ENCODE results near the gene GNB1. TPM values are rescaled to one million over a fixed set of nuclear protein-coding genes. Genes with fewer than 3 reads are reported as not detected.

GNB1 gene
- total RNA-seq, 1 experiment from 2014 or later = 611 TPM

GRCh38 chr1:1910033-1910465 is 19.2 kb upstream of the GNB1 start:
- DNase-seq (ENCODE audit: low spot score) = no peak
- H3K4me3 ChIP-seq (ENCODE audit: low read depth, low read length, poor library complexity, severe bottlenecking) = no peak overlapping the region
- no peaks in the 10 kb centered on the region for H3K36me3 ChIP-seq (ENCODE audit: insufficient read depth, low read length, poor library complexity, severe bottlenecking)
- no TSS peak for BruUV-seq (replicated peaks)
- no peak for TF ChIP-seq EZH2 (IDR thresholded peaks at IDR 0.05; ENCODE audit: borderline replicate concordance, low read depth, low read length, poor library complexity, severe bottlenecking)
- TF ChIP-seq CTCF (conservative IDR thresholded peaks at IDR 0.05; ENCODE audit: low read depth, low read length) = no peak
- no peaks in the 10 kb centered on the region for H3K27me3 ChIP-seq (replicated peaks; ENCODE audit: insufficient read depth, low read depth, low read length, poor library complexity)
- CTCF ChIA-PET = interaction anchor here (1.9 kb wide), 1 partner anchor 135 kb away, joined by 6 read pairs; no protein-coding TSS in a partner anchor
- no peaks in the 10 kb centered on the region for H3K9me3 ChIP-seq (ENCODE audit: low read depth, low read length, poor library complexity, severe bottlenecking)
- intact Hi-C loops (cut with micrococcal nuclease; ENCODE audit: unreplicated experiment) = no loop called here
- POLR2A ChIA-PET (ENCODE audit: low non-redundant PET) = no interaction called here
- H3K27ac ChIP-seq (ENCODE audit: low read depth, low read length, poor library complexity, severe bottlenecking) = no peak overlapping the region
- H3K4me1 ChIP-seq (ENCODE audit: insufficient read depth, low read length, poor library complexity, severe bottlenecking) = peaks cover 5% of the 10 kb centered on the region

- Histone ChIP-seq H3K27me3 (replicated peaks; ENCODE audit: insufficient read depth, low read depth, low read length, poor library complexity) (no peaks in the 10 kb centered on the region), H3K36me3 (ENCODE audit: insufficient read depth, low read length, poor library complexity, severe bottlenecking) (no peaks in the 10 kb centered on the region), H3K9me3 (ENCODE audit: low read depth, low read length, poor library complexity, severe bottlenecking) (no peaks in the 10 kb centered on the region), H3K4me3 (ENCODE audit: low read depth, low read length, poor library complexity, severe bottlenecking) (peak overlapping the region; percentile 81), H3K4me1 (ENCODE audit: insufficient read depth, low read length, poor library complexity, severe bottlenecking) (peaks cover 5% of the 10 kb centered on the region), H3K27ac (ENCODE audit: low read depth, low read length, poor library complexity, severe bottlenecking) (peak overlapping the region; percentile 88)
- POLR2A ChIA-PET (ENCODE audit: low non-redundant PET) = interaction anchor here (0.6 kb wide), 2 partner anchors 128 to 480 kb away, joined by 3 to 5 read pairs; no protein-coding TSS in a partner anchor
- no peak for DNase-seq (ENCODE audit: low spot score)
- intact Hi-C loops (cut with micrococcal nuclease; ENCODE audit: unreplicated experiment) = loop anchor here (5.0 kb wide), 2 partner anchors 131 to 186 kb away; partner anchors contain the start of genes CDK11A and NADK
- no peak for TF ChIP-seq EZH2 (IDR thresholded peaks at IDR 0.05; ENCODE audit: borderline replicate concordance, low read depth, low read length, poor library complexity, severe bottlenecking)
- TF ChIP-seq CTCF (conservative IDR thresholded peaks at IDR 0.05; ENCODE audit: low read depth, low read length) = no peak
- no TSS peak for BruUV-seq (replicated peaks)
- CTCF ChIA-PET = interaction anchor here (0.6 to 1.9 kb wide), 7 partner anchors 81 to 486 kb away, joined by 3 to 7 read pairs (median 4); no protein-coding TSS in a partner anchor
Observed at GRCh38 chr1:1908506-1908791, 17.6 kb upstream of the GNB1 start.

- Histone ChIP-seq H3K9me3 (ENCODE audit: low read depth, low read length, poor library complexity, severe bottlenecking) (no peaks in the 10 kb centered on the region), H3K36me3 (ENCODE audit: insufficient read depth, low read length, poor library complexity, severe bottlenecking) (no peaks in the 10 kb centered on the region), H3K27me3 (replicated peaks; ENCODE audit: insufficient read depth, low read depth, low read length, poor library complexity) (no peaks in the 10 kb centered on the region), H3K27ac (ENCODE audit: low read depth, low read length, poor library complexity, severe bottlenecking) (peak overlapping the region; percentile 52), H3K4me3 (ENCODE audit: low read depth, low read length, poor library complexity, severe bottlenecking) (no peak overlapping the region), H3K4me1 (ENCODE audit: insufficient read depth, low read length, poor library complexity, severe bottlenecking) (peaks cover 5% of the 10 kb centered on the region)
- POLR2A ChIA-PET (ENCODE audit: low non-redundant PET) = no interaction called here
- TF ChIP-seq EZH2 (IDR thresholded peaks at IDR 0.05; ENCODE audit: borderline replicate concordance, low read depth, low read length, poor library complexity, severe bottlenecking) = no peak
- TF ChIP-seq CTCF (conservative IDR thresholded peaks at IDR 0.05; ENCODE audit: low read depth, low read length) = no peak
- intact Hi-C loops (cut with micrococcal nuclease; ENCODE audit: unreplicated experiment) = loop anchor here (5.0 kb wide), 2 partner anchors 130 to 185 kb away; partner anchors contain the start of genes CDK11A and NADK
- no TSS peak for BruUV-seq (replicated peaks)
- CTCF ChIA-PET = no interaction called here
- DNase-seq (ENCODE audit: low spot score) = no peak
Observed at GRCh38 chr1:1907098-1907736, 16.3 kb upstream of the GNB1 start.
